Stimulated activated CD8-positive, alpha-beta memory T cell treated with anti-CD3 and anti-CD28 coated beads, Interleukin-4, amount 100 ng/mL, for 1 hour (primary cell): ENCODE measurements around the gene KRT7.

Experiments used
- DNase-seq, 2 donors: peaks; one replicate each; pipeline ENCODE4 v3.0.0-alpha.2; 2020; ENCODE audit warnings: low read depth in 2 of 2, low spot score in 1 of 2

KRT7 gene

DNA sequence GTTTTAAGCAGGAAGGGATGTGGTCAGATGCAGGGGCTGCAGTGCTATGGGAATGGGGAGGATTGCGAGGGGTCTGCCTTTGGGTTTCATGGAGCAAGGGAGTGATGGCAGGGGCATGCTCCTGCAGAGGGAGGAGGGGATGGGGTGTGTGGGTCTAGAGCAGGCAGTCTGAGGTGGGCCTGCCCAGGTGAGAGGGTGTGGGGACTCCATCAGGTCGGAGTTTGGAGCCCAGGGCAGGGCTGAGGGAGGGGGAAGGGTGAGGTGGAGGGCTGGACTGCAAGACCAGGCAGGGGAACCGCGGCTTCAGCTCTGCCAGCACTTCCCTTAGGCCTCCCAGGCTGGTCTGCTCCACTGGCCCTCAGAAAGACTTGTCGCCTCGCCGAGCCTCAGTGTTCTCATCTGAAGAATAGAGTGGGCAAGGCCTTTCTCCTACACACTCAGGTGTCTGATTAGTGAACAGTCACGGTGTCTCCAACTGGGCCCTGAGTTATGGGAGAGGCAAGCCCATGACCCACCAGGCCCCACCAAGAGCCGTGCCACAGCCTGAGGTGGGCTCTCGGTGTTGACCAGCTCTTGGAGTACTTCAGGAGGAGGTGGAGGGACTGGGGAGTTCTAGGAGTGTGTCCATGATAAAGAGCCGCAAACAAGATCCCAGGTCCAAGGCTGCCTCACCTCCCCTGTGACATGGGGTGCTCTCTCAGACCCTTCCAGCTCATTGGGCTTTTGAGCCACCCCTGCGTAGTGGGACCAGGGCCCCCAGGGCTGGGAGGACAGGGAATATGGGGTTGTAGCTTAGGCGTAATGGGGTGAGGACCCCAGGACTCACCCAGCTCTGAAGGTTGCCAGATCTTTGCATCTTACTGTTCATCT lies 21.1 kb upstream of the KRT7 start:
- DNase-seq = no peak

DNA sequence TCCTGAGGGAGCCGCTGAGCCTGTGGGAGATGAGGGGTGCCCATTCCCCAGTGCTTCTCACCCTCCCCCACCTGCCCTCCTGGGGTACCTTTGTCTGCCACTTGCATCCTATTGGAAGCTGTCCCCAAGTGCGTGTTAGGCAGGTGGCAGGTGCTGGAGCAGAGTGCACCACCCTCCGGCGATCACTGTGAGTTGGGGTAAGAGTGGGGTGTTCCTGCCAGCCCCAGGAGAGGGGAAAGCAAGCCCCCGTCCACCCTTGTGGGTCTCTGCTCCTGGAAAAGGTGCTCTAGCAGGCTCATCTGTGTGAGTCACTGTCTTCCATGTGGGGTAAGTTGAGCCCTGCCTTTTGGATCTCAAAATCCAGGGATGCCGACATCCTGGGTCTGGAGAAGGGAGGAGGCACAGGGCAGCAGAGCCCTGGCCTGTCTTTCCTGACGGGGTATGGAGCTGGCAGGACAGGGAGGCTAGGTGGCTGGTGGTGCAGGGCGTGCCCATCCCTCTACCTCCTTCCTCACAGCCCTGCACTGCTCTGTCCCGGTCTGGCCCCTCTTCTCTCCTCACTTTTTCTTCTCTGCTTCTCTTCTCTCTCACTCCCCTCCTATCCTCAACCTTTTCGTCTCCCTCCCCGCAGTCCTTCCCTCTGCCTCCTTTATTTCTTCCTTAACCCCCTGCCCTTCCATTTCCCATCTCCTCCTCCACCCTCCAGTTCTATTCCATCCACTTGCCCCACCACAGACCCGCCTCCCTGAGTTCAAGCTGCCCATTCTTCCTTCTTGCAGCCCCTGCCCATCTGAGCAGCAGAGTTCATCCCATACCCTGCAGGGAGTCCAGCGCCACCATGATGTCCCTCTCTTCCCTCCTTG lies 20.1 kb upstream of the KRT7 start:
- DNase-seq = no peak

GRCh38 chr12:52213564-52214420 lies 19.3 kb upstream of the KRT7 start:
- no peak for DNase-seq

DNA sequence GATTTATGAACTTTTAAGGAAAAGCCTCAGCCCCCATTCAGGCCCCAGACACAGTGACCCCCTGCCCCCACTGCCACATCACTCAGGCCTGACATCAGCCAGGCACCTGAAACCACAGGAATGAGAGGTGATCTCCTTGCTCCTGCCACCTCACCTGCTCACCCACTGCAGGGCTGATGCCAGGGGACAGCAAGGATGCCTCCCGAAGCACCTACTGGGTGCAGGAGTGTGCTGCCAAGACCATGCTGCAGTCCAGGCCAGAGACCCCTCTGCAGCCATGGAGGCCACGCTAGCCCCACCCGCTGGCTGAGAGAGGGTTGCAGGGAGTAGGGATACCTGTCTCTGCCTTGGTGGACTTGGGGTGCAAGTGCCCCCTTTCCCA lies 18.6 kb upstream of the KRT7 start:
- DNase-seq = no peak

DNA sequence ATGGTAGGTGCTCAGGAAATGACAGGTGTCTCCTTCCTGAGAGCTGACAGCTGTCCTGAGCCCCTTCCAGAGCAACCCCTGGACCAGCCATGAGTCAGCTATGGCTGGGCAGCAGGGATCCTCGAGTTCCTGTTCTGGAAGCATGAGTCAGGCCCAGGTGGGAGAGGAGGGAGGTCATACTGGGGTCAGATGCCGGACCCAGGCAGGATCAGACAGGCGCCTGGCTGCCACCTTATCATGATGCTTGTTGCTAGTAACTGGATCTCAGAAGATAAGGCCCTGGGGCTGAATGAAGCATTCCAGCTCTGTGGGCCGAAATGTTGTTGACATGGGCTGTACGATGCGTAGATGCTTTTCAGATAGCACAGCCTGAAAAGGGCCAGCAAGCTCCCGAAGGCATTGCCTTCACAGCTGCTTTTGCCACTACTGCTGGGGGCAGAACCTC lies 17.4 kb upstream of the KRT7 start:
- DNase-seq = no peak

DNA sequence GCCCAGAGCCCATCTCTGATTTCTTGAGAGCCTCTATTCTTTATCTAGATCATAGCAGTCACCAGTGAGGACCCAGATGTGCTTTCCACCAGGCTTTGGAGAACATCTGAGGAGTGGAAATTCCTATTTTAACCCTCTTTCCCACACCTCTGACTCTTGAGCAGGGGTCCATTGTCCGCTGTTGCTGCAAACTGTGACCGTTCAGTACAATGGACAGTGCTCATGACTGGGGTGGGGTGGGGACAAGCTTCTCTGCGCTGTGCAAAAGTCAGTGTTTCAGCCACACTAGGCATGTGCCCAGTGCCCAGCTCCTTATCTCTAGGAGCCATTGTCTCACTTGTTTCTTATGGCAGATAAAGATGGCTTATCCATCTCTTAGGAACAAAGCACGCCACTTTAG lies 16.9 kb upstream of the KRT7 start:
- no peak for DNase-seq

GRCh38 chr12:52216807-52217206 lies 16.2 kb upstream of the KRT7 start:
- no peak for DNase-seq

DNA sequence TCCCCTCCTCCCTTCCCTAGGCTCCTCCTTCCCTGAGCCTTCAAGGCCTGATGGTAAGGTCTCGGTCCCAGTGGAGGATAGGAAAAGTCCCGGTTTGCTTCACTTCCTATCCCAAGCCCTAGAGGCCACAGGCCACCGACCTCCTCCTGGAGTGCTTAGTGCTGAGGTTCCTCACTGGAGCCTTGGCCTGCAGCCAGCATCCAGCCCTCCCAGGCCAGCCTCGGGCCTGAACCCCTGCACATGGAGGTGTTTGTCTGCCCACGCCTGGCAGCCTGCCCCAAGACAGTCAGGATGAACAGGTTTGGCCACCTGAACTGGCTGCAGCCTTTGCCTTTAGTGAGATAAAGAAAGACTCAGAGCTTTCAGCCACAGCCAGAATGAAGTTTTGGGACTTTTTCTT lies 15.8 kb upstream of the KRT7 start:
- DNase-seq = no peak

GRCh38 chr12:52218001-52218400 lies 15.0 kb upstream of the KRT7 start:
- no peak for DNase-seq

DNA sequence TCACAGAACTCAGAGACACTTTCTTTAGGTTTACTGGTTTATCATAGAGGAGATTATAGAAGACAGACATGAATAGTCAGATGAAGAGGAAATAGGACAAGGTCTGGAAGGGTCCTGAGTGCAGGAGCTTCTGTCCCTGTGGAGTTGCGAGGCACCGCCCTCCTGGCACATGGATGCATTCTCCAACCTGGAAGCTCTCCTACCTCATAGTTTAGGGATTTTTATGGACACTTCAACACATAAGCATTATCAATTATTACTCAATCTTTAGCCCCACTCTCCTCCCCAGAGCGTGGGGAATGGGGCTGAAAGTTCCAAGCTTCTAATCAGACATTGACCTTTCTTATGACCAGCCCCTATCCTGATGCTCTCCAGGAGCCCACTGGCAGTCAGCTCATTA lies 12.6 kb upstream of the KRT7 start:
- no peak for DNase-seq

DNA sequence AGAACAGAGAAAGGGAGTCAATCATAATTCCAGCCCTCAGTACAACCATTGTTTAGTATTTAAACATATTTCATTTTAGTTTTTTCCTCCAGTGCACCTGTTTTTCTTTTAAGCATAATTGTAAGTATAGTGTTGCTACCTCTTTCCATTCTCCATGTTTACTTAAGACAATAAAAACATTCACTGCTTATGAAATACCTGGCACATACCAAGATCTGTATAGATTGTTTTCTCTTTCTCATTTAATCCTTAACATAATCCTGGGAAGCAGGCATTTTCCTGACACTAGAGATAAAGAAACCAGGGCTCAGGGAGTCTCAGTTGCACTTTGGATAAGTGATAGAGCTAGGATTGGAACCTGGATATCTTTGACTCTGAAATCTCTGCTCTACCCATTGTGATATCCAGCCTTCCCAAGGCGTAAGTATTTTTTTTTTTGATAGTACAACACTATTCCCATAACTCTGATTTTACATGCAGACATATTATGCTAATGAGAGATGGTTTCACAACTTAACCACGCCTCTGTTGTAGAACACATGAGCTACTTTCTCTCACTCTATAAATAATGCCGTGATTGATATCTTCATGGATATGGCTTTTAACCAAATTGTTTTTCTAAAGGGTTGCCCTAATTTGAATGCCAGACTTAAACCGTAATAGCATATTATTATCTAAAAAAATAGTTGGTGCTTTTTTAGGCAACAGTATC lies 11.8 kb upstream of the KRT7 start:
- DNase-seq = no peak

DNA sequence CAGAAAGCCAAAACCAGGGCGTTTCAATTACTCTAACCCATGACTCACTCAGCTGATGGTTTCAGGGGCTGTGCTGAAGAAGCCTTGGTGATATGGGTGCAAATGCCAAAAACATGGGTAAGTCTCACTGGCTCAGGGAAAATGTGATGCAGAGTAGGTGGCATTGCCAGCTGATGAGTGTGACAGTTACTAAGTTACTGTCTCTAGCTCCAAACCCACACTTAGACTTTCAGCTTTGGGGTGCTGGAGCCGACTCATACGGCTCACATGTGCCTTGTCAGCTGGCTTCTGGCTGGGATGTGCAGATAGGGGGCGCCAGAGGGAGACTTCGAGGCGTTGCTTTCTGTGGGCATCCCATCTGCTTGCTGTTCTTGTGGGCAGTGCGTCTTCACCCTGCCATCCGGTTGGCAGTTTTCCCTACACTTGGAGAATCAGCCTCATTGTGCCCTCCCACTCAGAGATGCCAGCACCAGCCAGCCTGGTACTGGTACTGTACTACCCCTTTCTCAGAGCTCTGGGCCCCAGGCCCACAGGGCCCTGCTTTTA lies 11.1 kb upstream of the KRT7 start:
- DNase-seq = peak in 1 of 2 donors; percentile 18

DNA sequence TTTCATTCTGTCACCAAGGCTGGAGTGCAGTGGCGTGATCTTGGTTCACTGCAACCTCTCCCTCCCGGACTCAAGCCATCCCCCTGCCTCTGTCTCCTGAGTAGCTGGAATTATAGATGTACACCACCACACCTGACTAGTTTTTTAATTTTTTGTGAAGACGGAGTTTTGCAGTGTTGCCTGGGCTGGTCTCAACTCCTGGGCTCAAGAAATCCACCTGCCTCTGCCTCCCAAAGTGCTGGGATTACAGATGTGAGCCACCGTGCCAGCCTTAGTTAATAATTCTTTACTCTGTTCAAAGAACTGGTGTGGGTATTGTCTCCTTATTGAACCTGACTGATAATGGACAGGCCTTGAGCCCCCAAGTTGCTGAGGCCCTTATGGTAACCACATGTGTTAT lies 10.4 kb upstream of the KRT7 start:
- no peak for DNase-seq

DNA sequence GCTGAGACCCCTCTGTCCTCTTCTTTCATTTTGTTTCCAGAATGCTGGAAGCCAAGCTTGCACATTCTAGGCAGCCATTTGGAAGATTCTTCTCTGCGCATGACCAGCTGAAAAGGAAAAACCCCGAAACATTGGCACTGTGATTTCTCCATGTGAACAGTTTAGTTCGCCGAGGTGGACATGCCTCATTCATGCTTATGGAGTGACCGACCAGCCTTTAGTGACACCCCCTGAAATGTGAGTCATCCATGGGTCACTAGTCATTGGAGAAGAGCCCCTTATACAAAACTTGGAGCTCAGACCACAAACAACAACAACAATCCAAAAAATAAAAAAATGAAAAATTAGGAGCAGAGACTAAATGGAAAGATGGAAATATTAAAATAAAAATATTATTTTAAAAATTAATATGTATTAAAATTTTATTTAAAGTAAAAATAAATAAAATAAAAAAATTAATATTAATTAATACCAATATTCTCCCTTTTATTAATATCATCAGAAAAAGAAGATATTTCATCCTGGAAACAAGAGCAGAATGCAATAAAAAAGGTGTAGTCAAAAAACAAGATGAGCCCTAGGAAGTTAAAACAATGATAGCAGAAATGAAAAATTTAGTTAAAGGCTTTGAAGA lies 9.5 kb upstream of the KRT7 start:
- no peak for DNase-seq

DNA sequence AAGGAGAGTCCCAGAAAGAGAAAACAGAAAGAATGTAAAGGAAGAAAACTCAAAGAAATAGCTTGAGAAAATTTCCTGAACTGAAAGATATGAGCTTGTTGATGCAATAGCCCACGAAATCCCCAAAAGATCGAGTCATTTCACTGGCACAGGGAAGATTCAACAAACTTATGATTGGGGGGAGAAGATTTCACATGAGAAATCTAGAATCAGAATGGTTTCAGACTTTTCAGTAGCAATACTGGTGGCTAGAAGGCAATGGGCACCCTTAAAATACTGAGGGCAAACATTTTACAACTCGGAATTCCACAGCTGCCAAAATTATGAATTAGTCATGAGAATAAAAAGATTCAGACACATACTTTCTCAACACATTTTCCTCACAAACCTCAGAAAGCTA lies 8.9 kb upstream of the KRT7 start:
- DNase-seq = no peak

DNA sequence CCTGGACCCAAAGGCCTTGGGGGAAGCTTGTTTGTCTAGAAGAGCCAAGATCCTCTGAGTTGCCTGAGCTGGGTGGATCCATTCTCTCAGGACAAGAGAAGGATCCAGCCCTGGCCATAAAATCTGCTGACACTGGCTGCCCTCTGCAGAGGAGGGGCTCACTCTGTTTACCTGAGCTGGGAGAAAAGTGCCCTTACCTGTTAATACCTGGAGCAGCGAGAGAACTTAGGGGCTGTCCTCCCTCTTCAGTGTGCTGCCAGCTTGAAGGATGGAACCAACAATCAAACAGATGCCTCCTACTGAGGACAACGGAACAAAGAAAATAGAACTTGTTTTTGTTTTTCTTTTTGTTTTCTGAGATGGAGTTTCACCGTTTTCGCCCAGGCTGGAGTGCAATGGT lies 7.3 kb upstream of the KRT7 start:
- DNase-seq = no peak

DNA sequence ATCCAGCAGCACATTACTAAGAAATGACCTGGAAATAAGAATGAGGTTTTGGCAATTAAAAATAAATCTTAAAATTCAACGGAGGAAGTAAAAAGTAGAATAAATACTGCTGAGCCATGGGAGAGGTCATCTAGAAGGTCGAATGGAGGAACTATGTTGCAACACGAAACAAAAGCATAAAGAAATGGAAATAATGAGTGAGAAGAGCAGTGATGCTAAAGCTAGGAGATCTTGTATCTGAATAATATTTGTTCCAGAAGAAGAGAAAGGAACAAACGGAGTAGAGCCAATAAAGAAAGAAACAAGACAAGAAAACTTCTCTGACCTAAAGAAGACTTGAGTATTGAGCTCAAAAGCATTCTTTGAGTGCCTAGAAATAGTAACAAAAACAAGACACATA lies 6.6 kb upstream of the KRT7 start:
- DNase-seq = no peak

GRCh38 chr12:52227606-52228166 lies 5.4 kb upstream of the KRT7 start:
- no peak for DNase-seq

DNA sequence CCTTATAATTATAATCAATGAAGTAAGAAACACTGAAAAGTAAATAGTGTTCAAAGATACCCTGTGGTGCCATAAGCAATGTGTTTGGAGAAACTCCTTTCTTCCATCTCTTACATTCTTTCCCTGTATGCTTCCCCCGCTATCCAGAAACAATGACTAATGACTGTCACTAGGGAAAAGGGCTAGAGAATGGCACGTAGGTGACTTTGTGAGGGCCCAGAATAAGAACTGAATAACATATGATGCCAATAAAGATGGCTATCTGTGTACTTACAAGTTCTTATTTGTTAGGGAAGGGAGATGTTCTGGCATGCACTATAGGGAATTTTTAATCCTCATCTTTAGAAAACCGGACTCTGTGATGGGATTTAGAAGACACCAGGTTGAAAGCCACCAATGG lies 4.7 kb upstream of the KRT7 start:
- no peak for DNase-seq

DNA sequence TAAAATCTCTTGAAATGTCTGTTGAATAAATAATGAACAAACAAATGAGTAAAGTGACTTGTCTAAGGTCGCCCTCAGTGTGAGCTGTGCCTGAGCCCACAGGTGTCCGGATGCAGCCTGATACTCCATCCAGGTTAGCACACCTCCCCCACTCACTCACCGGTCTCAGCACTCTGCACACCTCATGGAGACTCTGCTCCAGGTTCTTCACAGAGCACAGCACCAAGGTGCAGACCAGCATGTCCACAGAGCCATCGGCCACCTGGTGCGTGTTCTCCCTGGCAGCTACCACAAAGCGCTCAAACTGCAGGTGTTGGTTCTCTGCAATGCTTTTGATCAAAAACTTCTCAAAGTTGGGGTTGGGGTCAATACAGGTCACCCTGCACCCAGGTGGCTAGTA lies 4.1 kb upstream of the KRT7 start:
- DNase-seq = no peak
